ENCODE data around the gene GID4.

The GID4 gene

DNA sequence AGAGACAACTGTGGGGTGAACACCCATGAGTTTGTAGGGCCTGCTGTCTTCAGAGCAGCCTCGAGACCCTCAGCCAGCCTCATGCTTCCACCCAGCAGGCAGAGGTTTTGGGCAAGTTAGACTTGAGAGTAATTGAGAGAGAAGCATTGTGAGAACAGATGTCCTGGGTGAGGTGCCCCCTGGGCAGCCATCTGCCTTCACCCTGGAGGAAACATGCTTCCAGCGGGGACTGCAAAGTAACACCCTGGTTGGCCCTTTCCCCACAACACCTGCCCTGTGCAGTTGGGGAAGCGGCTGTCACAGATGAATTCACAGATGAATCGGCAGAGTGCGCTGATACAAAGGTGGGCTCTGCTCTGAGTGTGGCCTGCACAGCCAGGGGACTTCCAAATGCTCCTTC, 23.6 kb upstream of the GID4 start:
- TF ChIP-seq, protein P1, sequence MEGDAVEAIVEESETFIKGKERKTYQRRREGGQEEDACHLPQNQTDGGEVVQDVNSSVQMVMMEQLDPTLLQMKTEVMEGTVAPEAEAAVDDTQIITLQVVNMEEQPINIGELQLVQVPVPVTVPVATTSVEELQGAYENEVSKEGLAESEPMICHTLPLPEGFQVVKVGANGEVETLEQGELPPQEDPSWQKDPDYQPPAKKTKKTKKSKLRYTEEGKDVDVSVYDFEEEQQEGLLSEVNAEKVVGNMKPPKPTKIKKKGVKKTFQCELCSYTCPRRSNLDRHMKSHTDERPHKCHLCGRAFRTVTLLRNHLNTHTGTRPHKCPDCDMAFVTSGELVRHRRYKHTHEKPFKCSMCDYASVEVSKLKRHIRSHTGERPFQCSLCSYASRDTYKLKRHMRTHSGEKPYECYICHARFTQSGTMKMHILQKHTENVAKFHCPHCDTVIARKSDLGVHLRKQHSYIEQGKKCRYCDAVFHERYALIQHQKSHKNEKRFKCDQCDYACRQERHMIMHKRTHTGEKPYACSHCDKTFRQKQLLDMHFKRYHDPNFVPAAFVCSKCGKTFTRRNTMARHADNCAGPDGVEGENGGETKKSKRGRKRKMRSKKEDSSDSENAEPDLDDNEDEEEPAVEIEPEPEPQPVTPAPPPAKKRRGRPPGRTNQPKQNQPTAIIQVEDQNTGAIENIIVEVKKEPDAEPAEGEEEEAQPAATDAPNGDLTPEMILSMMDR (IDR thresholded peaks at IDR 0.05; ENCODE audit: low read depth, low read length, missing control alignments) = no peak
- DNase-seq (ENCODE audit: low read depth) = no peak
- in situ Hi-C loops (cut with HindIII; ENCODE audit: low sequenced_read_pairs) = no loop called here
- no peak overlapping the region for H3K4me3 ChIP-seq (ENCODE audit: low read depth, low read length)

DNA sequence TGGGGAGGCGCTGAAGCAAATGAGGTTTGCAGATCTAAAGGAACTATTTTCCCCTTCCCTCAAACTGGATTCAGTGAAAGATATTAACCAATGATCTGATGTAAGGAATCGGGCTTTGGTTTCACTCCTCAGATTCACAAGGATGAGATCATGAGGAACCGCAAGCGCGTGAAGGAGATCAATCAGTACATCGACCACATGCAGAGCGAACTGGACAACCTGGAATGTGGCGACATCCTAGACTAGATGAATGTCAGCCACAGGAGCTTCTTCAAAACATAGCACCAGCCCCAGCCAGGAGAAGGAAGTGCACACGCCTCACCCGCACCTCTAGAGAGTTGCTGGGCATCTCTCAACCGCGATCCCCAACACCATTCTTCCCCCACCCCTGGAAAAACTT, 22.8 kb upstream of the GID4 start:
- no peak for DNase-seq (ENCODE audit: low read depth)
- H3K4me3 ChIP-seq (ENCODE audit: low read depth, low read length) = no peak overlapping the region
- TF ChIP-seq, protein P1 (IDR thresholded peaks at IDR 0.05; ENCODE audit: low read depth, low read length, missing control alignments) = no peak
- in situ Hi-C loops (cut with HindIII; ENCODE audit: low sequenced_read_pairs) = no loop called here

DNA sequence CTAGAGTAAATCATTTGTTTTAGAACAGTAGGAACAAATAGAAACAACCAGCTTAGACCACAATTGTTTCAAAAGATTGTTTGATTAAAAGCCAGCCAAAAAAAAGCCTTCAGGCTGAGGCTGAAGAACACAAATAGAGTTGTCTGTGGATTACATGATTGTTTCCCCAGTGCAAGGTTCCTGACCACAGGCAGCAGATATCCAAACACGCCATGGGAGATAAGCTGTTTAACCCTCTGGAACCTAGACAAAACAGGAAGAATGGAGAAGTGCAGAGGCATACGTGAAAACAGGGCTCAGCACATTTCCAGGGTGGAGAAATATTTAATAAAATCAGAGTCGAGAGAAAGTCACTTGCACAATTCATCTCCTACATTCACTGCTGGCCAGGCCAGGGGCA, 21.2 kb upstream of the GID4 start:
- H3K4me3 ChIP-seq (ENCODE audit: low read depth, low read length) = no peak overlapping the region
- TF ChIP-seq, protein P1 (IDR thresholded peaks at IDR 0.05; ENCODE audit: low read depth, low read length, missing control alignments) = no peak
- no peak for DNase-seq (ENCODE audit: low read depth)
- in situ Hi-C loops (cut with HindIII; ENCODE audit: low sequenced_read_pairs) = no loop called here

DNA sequence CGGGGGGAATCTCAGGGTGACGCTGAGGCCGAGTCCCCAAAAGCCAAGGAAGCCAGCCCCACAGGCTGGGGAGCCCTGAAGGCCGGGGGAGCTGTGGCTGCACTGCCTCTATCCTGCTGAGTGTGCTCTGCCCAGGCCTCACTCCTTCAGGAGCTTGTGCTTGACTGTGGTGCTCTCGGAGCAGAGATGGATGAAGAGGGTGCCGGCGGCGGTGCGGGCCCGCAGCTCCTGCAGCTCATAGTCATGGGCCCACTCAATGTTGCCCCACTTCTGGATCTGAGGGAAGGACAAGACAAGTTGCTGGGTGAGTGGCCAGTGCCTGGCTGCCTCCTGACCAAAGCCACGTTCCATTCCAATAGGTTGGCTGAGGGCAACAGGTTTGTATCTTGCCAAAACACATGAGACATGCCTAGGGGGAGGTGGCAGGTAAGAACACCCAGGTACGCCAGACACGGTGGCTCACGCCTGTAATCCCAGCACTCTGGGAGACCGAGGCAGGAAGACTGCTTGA, 20.7 kb upstream of the GID4 start:
- H3K4me3 ChIP-seq (ENCODE audit: low read depth, low read length) = no peak overlapping the region
- TF ChIP-seq, protein P1 (IDR thresholded peaks at IDR 0.05; ENCODE audit: low read depth, low read length, missing control alignments) = no peak
- no peak for DNase-seq (ENCODE audit: low read depth)
- in situ Hi-C loops (cut with HindIII; ENCODE audit: low sequenced_read_pairs) = no loop called here

DNA sequence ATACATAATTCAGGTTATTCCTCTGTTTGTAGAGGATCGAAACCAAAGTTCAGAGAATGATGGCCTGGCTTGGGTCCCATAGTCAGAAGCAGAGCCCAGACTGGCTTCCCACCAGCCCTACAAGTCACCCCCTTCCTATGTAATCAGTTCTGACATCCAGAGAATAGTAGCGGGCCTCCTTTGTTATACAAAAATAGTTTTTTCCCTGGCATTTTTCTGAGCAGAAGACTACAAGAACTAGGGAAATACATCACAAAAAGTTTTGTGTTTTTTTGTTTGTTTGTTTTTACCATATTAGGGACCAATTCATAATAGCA, 19.4 kb upstream of the GID4 start:
- in situ Hi-C loops (cut with HindIII; ENCODE audit: low sequenced_read_pairs) = no loop called here
- no peak for DNase-seq (ENCODE audit: low read depth)
- TF ChIP-seq, protein P1 (IDR thresholded peaks at IDR 0.05; ENCODE audit: low read depth, low read length, missing control alignments) = no peak
- H3K4me3 ChIP-seq (ENCODE audit: low read depth, low read length) = no peak overlapping the region

DNA sequence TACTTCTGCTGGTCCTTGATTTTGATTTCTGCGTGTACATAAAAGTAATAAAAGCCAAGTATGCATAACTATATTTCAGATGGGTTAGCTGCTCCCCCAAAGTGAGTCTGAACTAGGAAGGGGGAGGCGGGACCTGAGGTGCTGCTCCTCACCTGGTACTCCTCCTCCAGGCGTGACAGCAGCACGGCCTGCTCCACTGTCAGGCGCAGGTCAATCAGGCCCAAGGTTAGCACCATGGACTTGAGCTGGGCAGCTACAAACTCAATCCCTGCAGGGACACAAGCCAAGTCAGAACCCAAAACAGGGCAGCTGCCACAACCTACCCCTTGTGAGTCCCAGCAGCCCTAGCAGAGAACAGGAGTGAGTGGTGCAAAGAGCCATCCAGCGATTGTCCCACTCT, 18.2 kb upstream of the GID4 start:
- TF ChIP-seq, protein P1 (IDR thresholded peaks at IDR 0.05; ENCODE audit: low read depth, low read length, missing control alignments) = no peak
- no peak overlapping the region for H3K4me3 ChIP-seq (ENCODE audit: low read depth, low read length)
- DNase-seq (ENCODE audit: low read depth) = no peak
- in situ Hi-C loops (cut with HindIII; ENCODE audit: low sequenced_read_pairs) = no loop called here

DNA sequence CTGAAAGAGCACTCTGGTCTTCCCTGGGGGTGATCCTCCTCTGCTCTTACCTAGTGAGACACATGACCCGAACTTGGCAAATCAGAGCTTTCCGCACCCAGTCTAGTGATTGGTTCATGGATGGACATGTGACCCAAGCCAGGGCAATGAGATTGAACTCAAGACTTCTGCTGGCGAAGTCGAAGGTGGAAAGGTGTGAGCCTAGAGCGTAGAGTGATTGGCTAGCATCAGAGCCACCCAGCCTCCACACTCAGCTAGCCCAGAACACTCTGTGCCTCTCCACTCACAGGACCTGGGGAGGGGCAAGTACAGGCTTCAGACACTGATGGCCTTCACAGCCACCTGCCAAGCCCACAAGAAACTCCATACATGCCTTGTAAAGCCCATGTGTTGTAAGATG, 17.8 kb upstream of the GID4 start:
- in situ Hi-C loops (cut with HindIII; ENCODE audit: low sequenced_read_pairs) = no loop called here
- TF ChIP-seq, protein P1 (IDR thresholded peaks at IDR 0.05; ENCODE audit: low read depth, low read length, missing control alignments) = no peak

More for the DNA sequence above, 17.8 kb upstream of the GID4 start:
- H3K4me3 ChIP-seq (ENCODE audit: low read depth, low read length) = no peak overlapping the region
- no peak for DNase-seq (ENCODE audit: low read depth)
